KOPT-K1 (cell line): ENCODE data around the gene ADORA1.

Source experiments
- H3K27ac ChIP-seq: fragments of 200-600 bp; sonication (generic); 2 replicates; pipeline ENCODE4 v1.5.1; 2016; ENCODE audit warnings: antibody characterized with exemption, mild to moderate bottlenecking, low read depth, low read length; ENCODE audit not compliant: poor library complexity, severe bottlenecking
- H3K36me3 ChIP-seq: fragments of 200-600 bp; sonication (generic); 2 replicates; pipeline ENCODE4 v1.5.1; 2017; ENCODE audit warnings: antibody characterized with exemption, mild to moderate bottlenecking, low read length, moderate library complexity; ENCODE audit not compliant: insufficient read depth
- H3K9me3 ChIP-seq: fragments of 200-600 bp; sonication (generic); 2 replicates; pipeline ENCODE4 v1.5.1; 2017; ENCODE audit warnings: antibody characterized with exemption, low read length, mild to moderate bottlenecking; ENCODE audit not compliant: insufficient read depth, poor library complexity, severe bottlenecking

Gene ADORA1

DNA sequence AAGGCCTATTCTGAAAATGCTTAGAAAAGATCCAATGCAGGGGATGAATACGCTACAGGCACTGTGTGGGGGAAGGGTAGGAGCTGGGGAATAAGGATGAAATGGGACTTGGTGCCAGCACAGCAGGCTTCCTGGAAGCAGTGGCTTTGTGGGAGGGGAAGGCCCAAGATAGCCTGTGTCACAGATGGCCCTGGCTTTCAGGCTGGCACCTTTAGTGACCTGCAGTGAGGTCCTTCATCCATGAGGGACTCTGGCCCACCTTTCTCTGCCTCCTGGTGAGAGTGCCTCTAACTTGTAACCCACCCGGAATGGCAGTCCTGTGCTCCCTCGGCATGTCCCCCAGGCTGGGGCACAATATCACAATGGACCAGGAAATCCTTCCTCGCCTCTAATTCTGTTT lies 58.1 kb downstream of the ADORA1 start:
- no peaks in the 10 kb centered on the region for H3K9me3 ChIP-seq
- H3K27ac ChIP-seq = no peak overlapping the region
- no peaks in the 10 kb centered on the region for H3K36me3 ChIP-seq

DNA sequence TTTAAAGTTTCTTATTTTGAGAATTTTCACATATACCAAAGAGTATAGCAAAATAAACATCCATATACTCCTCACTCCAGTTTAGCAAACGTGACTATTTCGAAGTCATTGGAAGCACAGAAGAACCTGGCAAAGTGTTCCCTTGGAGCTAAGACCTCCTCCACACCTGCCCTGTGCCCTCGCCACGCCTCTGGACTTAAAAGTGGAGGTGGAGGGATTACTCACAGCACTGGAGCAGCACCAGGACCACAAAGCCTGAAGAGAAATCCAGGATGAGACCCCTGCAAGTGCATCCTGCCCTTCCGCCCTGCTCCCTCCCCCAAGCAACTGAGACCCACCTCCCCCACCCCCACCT lies 58.5 kb downstream of the ADORA1 start:
- no peak overlapping the region for H3K27ac ChIP-seq
- no peaks in the 10 kb centered on the region for H3K9me3 ChIP-seq
- no peaks in the 10 kb centered on the region for H3K36me3 ChIP-seq

GRCh38 chr1:203186446-203187303 lies 59.1 kb downstream of the ADORA1 start, which contains the start of gene CHI3L1:
CHI3L1 (minus strand) TSS chr1:203186704; CDS start chr1:203186623, 81 bp downstream.
- Histone ChIP-seq H3K36me3 (no peaks in the 10 kb centered on the region), H3K27ac (no peak within 1 kb of the TSS), H3K9me3 (no peaks in the 10 kb centered on the region)

GRCh38 chr1:203187304-203187685 lies 59.8 kb downstream of the ADORA1 start:
- Histone ChIP-seq H3K36me3 (no peaks in the 10 kb centered on the region), H3K27ac (no peak overlapping the region), H3K9me3 (no peaks in the 10 kb centered on the region)

DNA sequence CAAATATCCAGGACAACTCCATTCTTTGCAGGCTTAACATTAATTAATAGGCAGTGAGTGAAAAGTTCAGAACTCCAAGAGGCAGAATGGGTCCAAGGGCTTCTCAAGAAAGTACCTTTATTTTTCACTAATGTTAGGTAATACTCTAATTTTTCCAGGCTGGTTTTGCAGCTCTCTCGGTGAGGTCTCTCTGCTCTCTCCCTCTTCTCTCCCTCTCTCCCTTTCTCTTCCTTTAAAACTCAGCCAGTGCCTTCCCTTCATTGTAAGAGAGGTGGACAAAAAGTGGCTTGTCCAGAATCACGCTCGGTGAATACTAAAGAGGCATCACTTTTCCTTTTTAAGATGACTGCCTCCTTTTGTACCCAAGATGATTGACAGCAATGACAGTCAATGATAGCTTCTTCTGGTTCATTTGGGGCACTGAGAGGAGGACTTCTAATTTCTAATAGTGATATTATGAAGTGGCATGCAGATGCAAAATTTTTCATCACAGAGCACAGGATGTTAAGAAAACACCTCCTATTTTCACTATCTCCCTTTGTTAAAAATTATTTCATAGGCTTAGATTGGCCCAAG lies 60.3 kb downstream of the ADORA1 start:
- Histone ChIP-seq H3K27ac (no peak overlapping the region), H3K9me3 (no peaks in the 10 kb centered on the region), H3K36me3 (no peaks in the 10 kb centered on the region)

DNA sequence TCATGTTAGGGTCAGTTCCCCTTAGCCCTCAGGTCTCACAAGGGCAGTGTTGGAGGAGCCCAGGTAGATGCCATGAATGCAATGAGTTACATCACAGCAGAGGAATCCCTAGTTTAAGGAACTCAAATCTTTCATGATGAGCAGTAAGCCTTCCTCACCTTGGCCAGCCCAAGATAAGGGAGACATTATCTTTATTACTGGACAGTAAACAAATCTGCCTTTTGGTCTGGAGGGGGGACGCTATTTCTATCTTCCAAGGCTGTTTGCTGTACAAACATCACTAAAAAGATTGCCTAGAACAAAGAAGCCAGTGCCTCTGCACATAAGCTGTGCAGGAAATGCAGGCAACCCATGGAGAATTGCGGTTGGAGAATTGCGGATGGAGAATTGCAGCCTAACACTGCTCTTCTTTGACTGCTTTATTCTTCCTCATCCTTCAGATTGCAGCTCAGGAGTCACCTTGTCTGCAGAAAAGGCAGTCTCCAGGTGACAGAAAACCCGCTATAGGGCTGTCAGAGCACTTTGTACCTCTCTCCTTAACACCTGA lies 61.2 kb downstream of the ADORA1 start:
- Histone ChIP-seq H3K36me3 (no peaks in the 10 kb centered on the region), H3K9me3 (no peaks in the 10 kb centered on the region), H3K27ac (no peak overlapping the region)

DNA sequence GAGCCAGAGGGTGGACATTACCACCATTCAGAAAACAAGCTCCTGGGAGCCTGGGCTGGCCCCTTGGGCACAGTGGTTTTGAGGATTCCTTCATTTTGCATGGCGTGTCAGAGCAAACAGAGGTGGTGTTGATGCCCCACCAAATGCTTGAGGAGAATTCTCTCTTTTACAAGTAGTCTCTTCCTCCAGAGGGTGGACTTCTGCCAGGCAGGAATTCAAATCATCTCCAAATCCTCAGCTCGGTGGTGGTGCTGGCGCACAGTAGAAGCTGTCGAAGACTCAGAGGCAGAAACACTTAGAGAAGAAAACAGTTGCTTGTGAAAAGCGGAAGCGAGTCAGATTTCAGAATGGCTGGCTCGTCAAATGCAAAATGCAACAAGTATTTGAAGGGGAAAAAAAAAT lies 62.4 kb downstream of the ADORA1 start:
- no peaks in the 10 kb centered on the region for H3K36me3 ChIP-seq
- no peak overlapping the region for H3K27ac ChIP-seq
- H3K9me3 ChIP-seq = no peaks in the 10 kb centered on the region

DNA sequence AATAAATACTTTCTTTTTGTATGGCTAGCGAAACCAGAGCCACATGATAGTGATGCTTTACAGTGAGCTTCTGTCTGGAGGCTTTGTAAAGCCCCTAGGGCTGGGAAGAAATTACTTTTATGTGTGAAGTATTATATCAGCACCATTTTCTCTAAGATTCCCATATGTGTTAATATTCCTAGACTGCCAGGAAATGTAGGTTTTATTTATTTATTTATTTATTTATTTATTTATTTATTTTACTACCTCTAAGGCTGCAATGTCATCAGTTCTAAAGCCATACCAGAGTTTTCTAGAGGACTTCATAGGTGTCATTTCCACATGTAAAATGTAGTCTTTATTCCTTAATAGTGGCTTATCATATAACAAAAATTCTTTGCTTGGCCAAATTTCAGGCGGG lies 63.4 kb downstream of the ADORA1 start:
- H3K9me3 ChIP-seq = no peaks in the 10 kb centered on the region
- H3K27ac ChIP-seq = no peak overlapping the region
- H3K36me3 ChIP-seq = no peaks in the 10 kb centered on the region

GRCh38 chr1:203196371-203196770 lies 68.8 kb downstream of the ADORA1 start:
- H3K27ac ChIP-seq = no peak overlapping the region
- no peaks in the 10 kb centered on the region for H3K9me3 ChIP-seq
- no peaks in the 10 kb centered on the region for H3K36me3 ChIP-seq

DNA sequence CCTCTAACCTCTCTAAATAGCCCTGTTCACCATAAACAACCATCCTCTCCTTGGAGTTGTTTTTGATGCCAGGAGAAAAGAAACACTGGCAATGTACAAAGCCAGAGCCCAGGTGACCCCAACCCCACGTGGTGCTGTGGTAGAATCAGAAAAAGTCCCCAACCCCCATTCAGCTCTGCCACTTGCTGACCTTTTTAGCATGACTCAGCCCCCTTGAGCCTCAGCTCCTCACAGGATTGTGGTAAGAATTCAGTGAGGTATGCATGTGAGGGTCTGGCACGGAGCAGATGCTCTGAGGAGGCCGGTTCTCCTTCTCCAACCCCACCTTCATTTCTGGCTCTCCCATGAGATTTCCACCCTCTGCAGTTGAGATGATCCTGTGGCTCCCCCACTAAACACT lies 70.1 kb downstream of the ADORA1 start:
- H3K36me3 ChIP-seq = no peaks in the 10 kb centered on the region
- no peak overlapping the region for H3K27ac ChIP-seq
- H3K9me3 ChIP-seq = no peaks in the 10 kb centered on the region

- H3K27ac ChIP-seq = no peak overlapping the region
- no peaks in the 10 kb centered on the region for H3K9me3 ChIP-seq
These were observed 71.5 kb downstream of the ADORA1 start for GRCh38 chr1:203199002-203199401.

DNA sequence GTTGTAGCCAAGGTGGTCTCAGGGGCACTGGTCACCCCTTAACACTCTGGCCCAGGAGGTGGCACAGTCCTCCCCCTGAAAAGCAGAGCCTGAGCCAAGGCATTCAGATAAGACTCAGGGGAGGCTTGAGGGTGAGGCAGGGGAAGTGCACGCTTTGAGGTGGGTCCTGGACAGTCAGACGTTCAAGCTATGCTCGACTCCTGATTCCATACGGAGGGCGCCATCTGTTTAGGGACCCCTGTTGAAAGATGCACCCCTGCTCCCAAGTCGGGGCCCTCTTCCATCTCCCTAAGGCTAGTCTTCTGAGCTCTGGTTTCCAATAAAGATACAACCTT lies 71.9 kb downstream of the ADORA1 start:
- Histone ChIP-seq H3K9me3 (no peaks in the 10 kb centered on the region), H3K36me3 (no peaks in the 10 kb centered on the region), H3K27ac (no peak overlapping the region)

More at GRCh38 chr1:203199002-203199401, 71.5 kb downstream of the ADORA1 start:
- H3K36me3 ChIP-seq = no peaks in the 10 kb centered on the region

DNA sequence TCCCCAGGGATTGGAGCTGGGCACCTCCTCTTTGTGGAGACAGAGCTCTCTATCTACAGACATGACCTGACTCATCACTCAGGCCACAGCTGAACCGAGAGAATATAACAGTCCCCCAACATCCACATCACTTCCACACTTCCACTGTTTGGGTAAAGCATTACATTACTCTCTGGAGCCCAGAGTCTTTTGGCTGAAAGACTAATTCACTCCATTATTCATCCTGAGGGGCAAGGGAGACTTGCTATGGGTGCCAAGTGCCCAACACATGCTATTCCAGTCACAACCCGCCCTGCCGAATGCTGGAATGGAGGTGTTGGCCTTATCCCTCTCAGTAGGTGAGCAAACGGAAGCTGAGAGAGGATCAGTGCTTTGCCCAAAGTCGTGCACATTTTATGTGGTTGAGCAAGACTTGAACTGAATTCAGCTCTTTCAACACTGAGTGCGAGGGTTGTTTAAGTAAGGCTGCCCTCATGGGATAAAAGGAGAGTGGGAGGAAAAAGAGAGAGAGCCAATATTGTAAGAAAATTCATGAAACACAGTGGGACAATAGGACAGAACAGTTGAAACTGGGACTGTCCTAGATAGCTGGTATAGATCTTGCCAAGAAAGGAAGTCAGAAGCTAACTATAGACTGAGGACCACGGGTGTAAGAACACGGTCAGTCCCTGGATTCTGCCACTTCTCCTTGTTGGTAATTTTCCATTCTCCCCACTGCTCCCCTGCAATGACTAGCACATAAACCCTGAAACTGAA lies 72.5 kb downstream of the ADORA1 start:
- Histone ChIP-seq H3K36me3 (no peaks in the 10 kb centered on the region), H3K9me3 (no peaks in the 10 kb centered on the region), H3K27ac (no peak overlapping the region)

DNA sequence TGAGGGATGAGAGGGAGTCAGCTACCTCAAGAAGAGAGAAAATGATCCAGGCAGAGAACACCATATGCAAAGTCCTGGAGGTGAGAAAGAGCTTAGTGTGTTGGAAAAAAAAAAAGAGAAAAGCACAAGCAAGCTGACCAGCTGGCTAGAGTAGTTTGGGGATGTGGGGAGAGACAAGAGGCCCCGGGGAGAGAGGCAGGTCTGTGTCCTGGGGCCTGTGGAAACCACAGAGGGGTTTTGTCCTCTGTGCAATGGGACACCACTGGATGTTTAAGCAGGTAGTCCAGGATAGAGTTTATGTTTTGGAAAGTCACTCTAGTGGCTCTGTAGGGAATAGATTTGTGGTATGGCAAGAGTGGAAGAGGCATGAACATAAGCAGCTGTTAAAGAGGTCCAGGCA lies 73.4 kb downstream of the ADORA1 start:
- no peaks in the 10 kb centered on the region for H3K9me3 ChIP-seq
- no peaks in the 10 kb centered on the region for H3K36me3 ChIP-seq
- H3K27ac ChIP-seq = no peak overlapping the region

DNA sequence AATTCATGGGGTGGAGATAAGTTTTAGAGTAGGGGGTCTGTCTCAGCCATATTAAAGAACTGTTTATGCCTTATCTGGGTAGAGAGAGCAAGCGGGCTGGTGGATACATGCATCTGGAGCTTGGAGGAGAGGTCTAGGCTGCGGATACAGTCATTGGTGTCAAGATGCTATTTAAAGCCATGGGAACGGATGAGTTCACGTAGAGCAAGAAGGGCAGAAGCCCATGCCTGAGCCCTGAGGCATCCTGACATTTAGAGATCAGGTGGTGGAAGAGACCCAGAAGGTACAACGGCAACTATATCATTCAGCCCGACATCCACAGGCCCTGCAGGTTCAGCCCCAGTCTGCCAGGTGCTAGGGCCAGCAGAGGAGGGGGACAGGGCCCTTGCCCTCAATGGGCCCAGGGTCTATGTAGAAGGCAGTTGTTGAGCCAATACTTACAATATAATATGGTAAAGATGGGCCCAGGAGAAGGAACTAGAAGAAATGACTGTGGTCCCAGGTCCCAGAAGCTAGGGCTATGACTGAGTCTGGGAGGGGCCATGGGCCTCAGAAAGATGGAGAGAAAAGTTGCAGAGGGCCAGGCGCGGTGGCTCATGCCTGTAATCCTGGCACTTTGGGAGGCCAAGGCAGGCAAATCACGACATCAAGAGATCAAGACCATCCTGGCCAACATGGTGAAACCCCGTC lies 74.1 kb downstream of the ADORA1 start:
- Histone ChIP-seq H3K9me3 (no peaks in the 10 kb centered on the region), H3K36me3 (no peaks in the 10 kb centered on the region), H3K27ac (no peak overlapping the region)
